Effector memory CD4-positive, alpha-beta T cell (primary cell): ENCODE data around the gene BCL2L1.
"Not testable (repeated sequence)": the region's sequence is repeated elsewhere in the genome, so short reads cannot be mapped to it uniquely, and the experiment has no call there.

ENCODE experiments used
- DNase-seq, 3 donors: peaks; one replicate each; pipeline ENCODE4 v3.0.0-alpha.2; 2020
- H3K27ac ChIP-seq: 2 replicates; pipeline ENCODE4 v1.7.0; 2013; ENCODE audit warnings: mild to moderate bottlenecking, low read length, moderate library complexity; ENCODE audit not compliant: insufficient read depth, poor library complexity, severe bottlenecking
- H3K27me3 ChIP-seq: replicated peaks from 2 replicates; pipeline ENCODE4 v1.7.0; 2013; ENCODE audit warnings: mild to moderate bottlenecking, low read length; ENCODE audit not compliant: insufficient read depth, control insufficient read depth, poor library complexity, severe bottlenecking
- H3K36me3 ChIP-seq: 2 replicates; pipeline ENCODE4 v1.7.0; 2013; ENCODE audit warnings: mild to moderate bottlenecking, low read length, moderate library complexity; ENCODE audit not compliant: control insufficient read depth, insufficient read depth
- H3K4me1 ChIP-seq: 2 replicates; pipeline ENCODE4 v1.7.0; 2013; ENCODE audit warnings: low read length, mild to moderate bottlenecking; ENCODE audit not compliant: control insufficient read depth, insufficient read depth, poor library complexity, severe bottlenecking
- H3K4me3 ChIP-seq: 2 replicates; pipeline ENCODE4 v1.7.0; 2013; ENCODE audit warnings: low read length, low read depth, mild to moderate bottlenecking; ENCODE audit not compliant: insufficient read depth, poor library complexity, severe bottlenecking
- H3K9me3 ChIP-seq: 2 replicates; pipeline ENCODE4 v1.7.0; 2013; ENCODE audit warnings: mild to moderate bottlenecking, low read length, moderate library complexity; ENCODE audit not compliant: control insufficient read depth

Gene BCL2L1

GRCh38 chr20:31673435-31673834 lies 49.2 kb downstream of the BCL2L1 start:
- no peak for DNase-seq
- Histone ChIP-seq H3K4me3 (no peak overlapping the region), H3K4me1 (peaks cover 47% of the 10 kb centered on the region), H3K27me3 (no peaks in the 10 kb centered on the region), H3K9me3 (no peaks in the 10 kb centered on the region), H3K27ac (no peak overlapping the region), H3K36me3 (no peaks in the 10 kb centered on the region)

- Histone ChIP-seq H3K36me3 (no peaks in the 10 kb centered on the region), H3K4me3 (no peak overlapping the region), H3K4me1 (peaks cover 29% of the 10 kb centered on the region), H3K9me3 (no peaks in the 10 kb centered on the region), H3K27ac (no peak overlapping the region), H3K27me3 (no peaks in the 10 kb centered on the region)
- no peak for DNase-seq
Observed at GRCh38 chr20:31671324-31671723, 51.3 kb downstream of the BCL2L1 start.

- no peaks in the 10 kb centered on the region for H3K27me3 ChIP-seq
- no peaks in the 10 kb centered on the region for H3K9me3 ChIP-seq
- peaks cover 22% of the 10 kb centered on the region for H3K4me1 ChIP-seq
- no peak overlapping the region for H3K4me3 ChIP-seq
- H3K36me3 ChIP-seq, result peaks cover 4% of the 10 kb centered on the region
- no peak for DNase-seq
- no peak overlapping the region for H3K27ac ChIP-seq
Observed at GRCh38 chr20:31670371-31671228, 52.1 kb downstream of the BCL2L1 start.

- no peak for DNase-seq
- Histone ChIP-seq H3K27ac (no peak overlapping the region), H3K4me3 (no peak overlapping the region), H3K4me1 (peaks cover 15% of the 10 kb centered on the region), H3K36me3 (peaks cover 12% of the 10 kb centered on the region), H3K27me3 (no peaks in the 10 kb centered on the region), H3K9me3 (no peaks in the 10 kb centered on the region)
Observed at GRCh38 chr20:31669876-31670275, 52.8 kb downstream of the BCL2L1 start.

DNA sequence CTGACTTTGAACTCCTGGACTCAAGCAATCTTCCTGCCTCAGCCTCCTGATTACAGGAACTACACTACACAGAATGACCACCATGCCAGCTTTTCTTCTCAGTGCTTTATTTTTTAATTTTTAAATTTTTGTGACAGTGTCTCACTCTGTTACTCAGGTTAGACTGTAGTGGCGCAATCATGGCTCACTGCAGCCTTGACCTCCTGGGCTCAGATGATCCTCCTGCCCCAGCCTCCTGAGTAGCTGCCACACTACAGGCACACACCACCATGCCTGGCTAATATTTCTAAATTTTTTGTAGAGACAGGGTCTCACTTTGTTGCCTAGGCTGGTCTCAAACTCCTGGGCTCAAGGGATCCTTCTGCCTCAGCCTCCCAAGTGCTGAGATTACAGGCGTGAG lies 53.7 kb downstream of the BCL2L1 start:
- H3K27ac ChIP-seq, result not testable (repeated sequence)

DNA sequence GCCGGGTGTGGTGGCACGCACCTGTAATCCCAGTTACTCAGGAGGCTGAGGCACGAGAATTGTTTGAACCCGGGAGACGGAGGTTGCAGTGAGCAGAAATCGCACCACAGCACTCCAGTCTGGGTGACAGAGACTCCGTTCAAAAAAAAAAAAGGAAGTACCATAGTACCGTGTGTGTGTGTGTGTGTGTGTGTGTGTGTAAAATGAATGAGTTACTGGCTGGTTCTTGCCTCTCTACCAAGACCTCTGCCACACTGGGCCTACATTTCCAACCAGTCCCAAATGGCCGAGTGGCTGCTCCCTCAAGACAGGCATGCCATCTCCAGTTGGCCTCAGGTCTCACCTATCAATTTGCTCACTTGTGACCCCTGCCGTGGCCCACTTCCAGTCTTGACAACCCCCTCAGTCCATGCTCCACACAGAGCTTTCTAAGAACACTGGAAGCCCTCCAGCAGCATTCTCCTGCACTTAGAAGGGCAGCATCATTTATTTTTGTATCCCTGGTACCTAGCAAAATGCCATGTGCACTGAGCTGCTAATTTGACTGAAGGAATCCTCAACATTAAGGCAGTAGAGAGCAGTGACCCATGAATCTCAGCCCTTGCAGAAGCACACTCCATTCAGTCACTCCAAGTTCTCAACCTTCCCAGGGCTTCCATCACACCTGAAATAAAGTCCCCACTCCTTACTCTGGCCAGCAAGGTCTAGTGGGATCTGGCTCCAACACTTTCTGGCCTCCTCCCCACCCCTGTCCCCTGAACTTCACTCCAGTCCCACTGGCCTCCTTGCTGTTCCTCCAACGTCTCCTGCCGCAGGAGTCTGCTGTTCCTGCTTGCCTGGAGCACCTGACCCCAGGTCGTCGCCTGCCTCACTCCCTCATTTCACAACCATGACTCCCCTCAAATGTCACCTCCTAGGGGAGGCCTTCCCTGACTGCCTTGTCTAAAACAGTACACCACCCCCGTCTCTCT lies 55.1 kb downstream of the BCL2L1 start:
- no peak overlapping the region for H3K27ac ChIP-seq
- H3K36me3 ChIP-seq, result peaks cover 18% of the 10 kb centered on the region
- no peak for DNase-seq

More for the DNA sequence above, 53.7 kb downstream of the BCL2L1 start:
- H3K9me3 ChIP-seq, H3K4me1 ChIP-seq, H3K27me3 ChIP-seq, DNase-seq, H3K4me3 ChIP-seq: not testable (repeated sequence)
- H3K36me3 ChIP-seq, result peaks cover 18% of the 10 kb centered on the region

GRCh38 chr20:31666258-31667042 lies 56.2 kb downstream of the BCL2L1 start:
- Histone ChIP-seq H3K27ac (peak overlapping the region; percentile 30), H3K9me3 (no peaks in the 10 kb centered on the region), H3K4me1 (no peaks in the 10 kb centered on the region), H3K27me3 (no peaks in the 10 kb centered on the region), H3K4me3 (no peak overlapping the region), H3K36me3 (peaks cover 18% of the 10 kb centered on the region)
- peak in 1 of 3 donors; percentile 36 for DNase-seq

More for the DNA sequence above, 55.1 kb downstream of the BCL2L1 start:
- H3K9me3 ChIP-seq, result no peaks in the 10 kb centered on the region
- no peak overlapping the region for H3K4me3 ChIP-seq
- H3K4me1 ChIP-seq, result no peaks in the 10 kb centered on the region
- H3K27me3 ChIP-seq, result no peaks in the 10 kb centered on the region

- no peak overlapping the region for H3K27ac ChIP-seq
- no peaks in the 10 kb centered on the region for H3K27me3 ChIP-seq
- no peaks in the 10 kb centered on the region for H3K9me3 ChIP-seq
- no peaks in the 10 kb centered on the region for H3K4me1 ChIP-seq
- no peak for DNase-seq
- H3K4me3 ChIP-seq, result no peak overlapping the region
- H3K36me3 ChIP-seq, result peaks cover 18% of the 10 kb centered on the region
Observed at GRCh38 chr20:31665753-31666152, 56.9 kb downstream of the BCL2L1 start.

GRCh38 chr20:31664696-31665354 lies 57.8 kb downstream of the BCL2L1 start:
- no peaks in the 10 kb centered on the region for H3K4me1 ChIP-seq
- no peak for DNase-seq
- peaks cover 18% of the 10 kb centered on the region for H3K36me3 ChIP-seq
- peak overlapping the region; percentile 11 for H3K27ac ChIP-seq
- H3K9me3 ChIP-seq, result no peaks in the 10 kb centered on the region
- no peak overlapping the region for H3K4me3 ChIP-seq
- H3K27me3 ChIP-seq, result no peaks in the 10 kb centered on the region
